Panc1 (cell line): ENCODE results near the gene TULP1.

Experiments used
- POLR2AphosphoS5 ChIP-seq: IDR thresholded peaks from 2 replicates; pipeline ENCODE4 v1.6.1; 2012; ENCODE audit warnings: mild to moderate bottlenecking, low read depth, low read length, moderate library complexity
- TF ChIP-seq, protein P1 (sequence below): fragments of 450-650 bp; IDR thresholded peaks from 2 replicates; pipeline ENCODE4 v1.5.1; 2017; ENCODE audit warnings: mild to moderate bottlenecking

DNA sequence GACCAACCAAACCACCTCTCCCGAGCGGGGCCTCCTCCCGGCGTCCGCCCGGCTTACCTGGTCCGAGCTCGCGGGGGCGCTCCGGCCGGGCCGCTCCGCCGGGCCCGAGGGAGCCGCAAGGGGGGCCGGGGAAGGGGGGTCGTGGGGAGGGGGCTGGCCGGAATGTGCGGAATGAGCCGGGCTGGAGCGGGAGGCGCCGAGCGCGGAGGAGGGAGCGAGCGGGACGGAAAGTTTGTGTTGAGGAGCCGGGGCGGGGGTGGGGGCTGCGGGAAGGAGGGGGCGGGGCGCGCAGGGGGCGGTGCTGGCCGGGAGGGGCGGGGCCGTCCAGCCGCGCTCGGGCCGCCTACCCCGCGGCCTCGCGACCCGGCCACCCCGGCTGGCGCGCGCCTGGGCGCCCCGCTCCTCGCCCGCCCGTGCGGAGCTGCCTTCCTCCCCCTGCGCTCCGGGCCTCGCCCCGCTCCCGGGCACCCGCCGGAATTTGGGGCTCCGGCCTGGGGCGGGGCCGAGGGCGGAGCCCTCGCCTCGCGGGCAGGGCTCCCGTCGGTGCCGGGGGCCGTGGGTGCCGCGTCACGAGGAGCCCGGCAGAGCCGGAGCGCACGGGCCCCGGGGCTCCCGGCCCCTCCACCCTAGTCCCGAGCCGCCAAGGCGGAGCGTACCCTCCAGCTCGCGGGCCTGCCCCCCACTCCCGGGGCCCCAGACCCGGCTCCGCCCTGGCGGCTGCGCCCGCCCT is 15.7 kb downstream of the TULP1 start, which contains the start of gene TEAD3:
- TF ChIP-seq, protein P1, sequence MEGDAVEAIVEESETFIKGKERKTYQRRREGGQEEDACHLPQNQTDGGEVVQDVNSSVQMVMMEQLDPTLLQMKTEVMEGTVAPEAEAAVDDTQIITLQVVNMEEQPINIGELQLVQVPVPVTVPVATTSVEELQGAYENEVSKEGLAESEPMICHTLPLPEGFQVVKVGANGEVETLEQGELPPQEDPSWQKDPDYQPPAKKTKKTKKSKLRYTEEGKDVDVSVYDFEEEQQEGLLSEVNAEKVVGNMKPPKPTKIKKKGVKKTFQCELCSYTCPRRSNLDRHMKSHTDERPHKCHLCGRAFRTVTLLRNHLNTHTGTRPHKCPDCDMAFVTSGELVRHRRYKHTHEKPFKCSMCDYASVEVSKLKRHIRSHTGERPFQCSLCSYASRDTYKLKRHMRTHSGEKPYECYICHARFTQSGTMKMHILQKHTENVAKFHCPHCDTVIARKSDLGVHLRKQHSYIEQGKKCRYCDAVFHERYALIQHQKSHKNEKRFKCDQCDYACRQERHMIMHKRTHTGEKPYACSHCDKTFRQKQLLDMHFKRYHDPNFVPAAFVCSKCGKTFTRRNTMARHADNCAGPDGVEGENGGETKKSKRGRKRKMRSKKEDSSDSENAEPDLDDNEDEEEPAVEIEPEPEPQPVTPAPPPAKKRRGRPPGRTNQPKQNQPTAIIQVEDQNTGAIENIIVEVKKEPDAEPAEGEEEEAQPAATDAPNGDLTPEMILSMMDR: no peak
- TF ChIP-seq POLR2AphosphoS5: no peak
